Measurements from ENCODE around the gene TDRD9.

Gene TDRD9

GRCh38 chr14:104094709-104095425, 166.6 kb downstream of the TDRD9 start:
- Histone ChIP-seq H3K27ac (ENCODE audit: low read depth, low read length, poor library complexity, severe bottlenecking) (no peak overlapping the region), H3K9me3 (ENCODE audit: low read length) (no peaks in the 10 kb centered on the region), H3K79me2 (ENCODE audit: insufficient read depth, low read length) (no peaks in the 10 kb centered on the region), H3K4me1 (ENCODE audit: insufficient read depth, low read length, severe bottlenecking) (no peaks in the 10 kb centered on the region), H3K4me3 (ENCODE audit: low read depth, low read length, poor library complexity, severe bottlenecking) (no peak overlapping the region), H3K9ac (ENCODE audit: low read length) (no peak overlapping the region), H3K27me3 (ENCODE audit: insufficient read depth, low read length) (no peaks in the 10 kb centered on the region), H3K9me2 (ENCODE audit: low read depth, low read length) (no peaks in the 10 kb centered on the region), H3F3A (ENCODE audit: insufficient read depth, low read length) (no peaks in the 10 kb centered on the region), H2AFZ (ENCODE audit: low read length) (no peak overlapping the region), H4K20me1 (ENCODE audit: insufficient read depth, low read length) (no peaks in the 10 kb centered on the region), H3K36me3 (ENCODE audit: insufficient read depth, low read length) (no peaks in the 10 kb centered on the region), H3K4me2 (ENCODE audit: low read length) (no peak overlapping the region)
- TF ChIP-seq EZH2 (IDR thresholded peaks at IDR 0.05; ENCODE audit: borderline replicate concordance, low read length) = no peak
- TF ChIP-seq, protein P1, sequence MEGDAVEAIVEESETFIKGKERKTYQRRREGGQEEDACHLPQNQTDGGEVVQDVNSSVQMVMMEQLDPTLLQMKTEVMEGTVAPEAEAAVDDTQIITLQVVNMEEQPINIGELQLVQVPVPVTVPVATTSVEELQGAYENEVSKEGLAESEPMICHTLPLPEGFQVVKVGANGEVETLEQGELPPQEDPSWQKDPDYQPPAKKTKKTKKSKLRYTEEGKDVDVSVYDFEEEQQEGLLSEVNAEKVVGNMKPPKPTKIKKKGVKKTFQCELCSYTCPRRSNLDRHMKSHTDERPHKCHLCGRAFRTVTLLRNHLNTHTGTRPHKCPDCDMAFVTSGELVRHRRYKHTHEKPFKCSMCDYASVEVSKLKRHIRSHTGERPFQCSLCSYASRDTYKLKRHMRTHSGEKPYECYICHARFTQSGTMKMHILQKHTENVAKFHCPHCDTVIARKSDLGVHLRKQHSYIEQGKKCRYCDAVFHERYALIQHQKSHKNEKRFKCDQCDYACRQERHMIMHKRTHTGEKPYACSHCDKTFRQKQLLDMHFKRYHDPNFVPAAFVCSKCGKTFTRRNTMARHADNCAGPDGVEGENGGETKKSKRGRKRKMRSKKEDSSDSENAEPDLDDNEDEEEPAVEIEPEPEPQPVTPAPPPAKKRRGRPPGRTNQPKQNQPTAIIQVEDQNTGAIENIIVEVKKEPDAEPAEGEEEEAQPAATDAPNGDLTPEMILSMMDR (IDR thresholded peaks at IDR 0.05; ENCODE audit: low read length) = peak; percentile 96

GRCh38 chr14:104095426-104096310, 167.4 kb downstream of the TDRD9 start:
- no peaks in the 10 kb centered on the region for H3K79me2 ChIP-seq (ENCODE audit: insufficient read depth, low read length)
- H3K27me3 ChIP-seq (ENCODE audit: insufficient read depth, low read length) = 0 out of 2 replicates have a peak, but pooled peaks cover 2% of the 10 kb centered on the region
- no peaks in the 10 kb centered on the region for H3K36me3 ChIP-seq (ENCODE audit: insufficient read depth, low read length)
- H3K4me3 ChIP-seq (ENCODE audit: low read depth, low read length, poor library complexity, severe bottlenecking) = no peak overlapping the region
- H3K4me1 ChIP-seq (ENCODE audit: insufficient read depth, low read length, severe bottlenecking) = no peaks in the 10 kb centered on the region
- H3K9me2 ChIP-seq (ENCODE audit: low read depth, low read length) = no peaks in the 10 kb centered on the region
- no peaks in the 10 kb centered on the region for H3K9me3 ChIP-seq (ENCODE audit: low read length)
- no peak overlapping the region for H3K4me2 ChIP-seq (ENCODE audit: low read length)
- no peaks in the 10 kb centered on the region for H4K20me1 ChIP-seq (ENCODE audit: insufficient read depth, low read length)
- TF ChIP-seq, protein P1 (IDR thresholded peaks at IDR 0.05; ENCODE audit: low read length) = no peak
- TF ChIP-seq EZH2 (IDR thresholded peaks at IDR 0.05; ENCODE audit: borderline replicate concordance, low read length) = no peak
- no peak overlapping the region for H3K27ac ChIP-seq (ENCODE audit: low read depth, low read length, poor library complexity, severe bottlenecking)
- H3K9ac ChIP-seq (ENCODE audit: low read length) = no peak overlapping the region
- H2AFZ ChIP-seq (ENCODE audit: low read length) = no peak overlapping the region
- H3F3A ChIP-seq (ENCODE audit: insufficient read depth, low read length) = no peaks in the 10 kb centered on the region

DNA sequence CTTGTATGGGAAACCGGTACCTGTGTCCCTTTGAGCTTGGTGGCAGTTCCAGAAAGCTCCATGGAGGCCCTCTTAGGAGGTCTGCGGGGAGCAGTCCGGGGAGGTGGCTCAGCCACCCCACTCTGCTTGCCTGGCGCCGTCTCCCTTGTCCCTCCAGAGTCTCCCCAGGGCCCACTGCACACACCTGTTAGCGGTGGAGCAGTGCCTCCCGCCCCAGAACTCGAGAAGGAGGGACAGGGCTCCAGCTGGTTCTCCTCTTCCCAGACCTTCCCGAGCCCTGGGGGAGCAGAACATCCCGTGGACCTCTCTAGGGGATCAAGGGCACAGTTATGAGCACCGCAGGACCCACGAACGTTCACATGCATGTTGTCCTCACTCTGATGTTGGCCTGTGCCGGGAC, 168.1 kb downstream of the TDRD9 start:
- H3K9me3 ChIP-seq (ENCODE audit: low read length) = no peaks in the 10 kb centered on the region
- no peaks in the 10 kb centered on the region for H3K36me3 ChIP-seq (ENCODE audit: insufficient read depth, low read length)
- no peak overlapping the region for H3K4me3 ChIP-seq (ENCODE audit: low read depth, low read length, poor library complexity, severe bottlenecking)
- TF ChIP-seq, protein P1 (IDR thresholded peaks at IDR 0.05; ENCODE audit: low read length) = no peak
- no peak for TF ChIP-seq EZH2 (IDR thresholded peaks at IDR 0.05; ENCODE audit: borderline replicate concordance, low read length)
- no peaks in the 10 kb centered on the region for H3F3A ChIP-seq (ENCODE audit: insufficient read depth, low read length)
- H3K4me1 ChIP-seq (ENCODE audit: insufficient read depth, low read length, severe bottlenecking) = no peaks in the 10 kb centered on the region
- H3K27me3 ChIP-seq (ENCODE audit: insufficient read depth, low read length) = 0 out of 2 replicates have a peak, but pooled peaks cover 3% of the 10 kb centered on the region
- no peak overlapping the region for H2AFZ ChIP-seq (ENCODE audit: low read length)
- no peaks in the 10 kb centered on the region for H3K9me2 ChIP-seq (ENCODE audit: low read depth, low read length)
- no peak overlapping the region for H3K27ac ChIP-seq (ENCODE audit: low read depth, low read length, poor library complexity, severe bottlenecking)
- no peak overlapping the region for H3K9ac ChIP-seq (ENCODE audit: low read length)
- H3K79me2 ChIP-seq (ENCODE audit: insufficient read depth, low read length) = no peaks in the 10 kb centered on the region
- H3K4me2 ChIP-seq (ENCODE audit: low read length) = no peak overlapping the region
- no peaks in the 10 kb centered on the region for H4K20me1 ChIP-seq (ENCODE audit: insufficient read depth, low read length)
